Activated CD8-positive, alpha-beta T cell treated with anti-CD3 and anti-CD28 coated beads for 36 hours (primary cell): ENCODE measurements around the gene ABCC9. TPM values are rescaled to one million over a fixed set of nuclear protein-coding genes. Genes with fewer than 3 reads are reported as not detected.

Experiments
- ATAC-seq: fragments of 200-7000 bp; cut with Tn5 transposase; one replicate; pipeline ENCODE4 v1.10.0; 2021; ENCODE audit warnings: mild to moderate bottlenecking, moderate library complexity
- CTCF ChIA-PET: fragments of 350-600 bp; sonication (Branson Sonifier 250); formaldehyde crosslinking; loops from one replicate; lab custom pipeline; 2021; ENCODE audit warnings: antibody characterized with exemption; lab: Charles Lee
- POLR2A ChIA-PET: fragments of 350-600 bp; sonication (Branson Sonifier 250); formaldehyde crosslinking; loops from one replicate; lab custom pipeline; 2021; ENCODE audit warnings: antibody characterized with exemption; lab: Charles Lee
- DNase-seq: peaks from one replicate; pipeline ENCODE4 v3.0.0-alpha.2; 2020
- H3K27ac Mint-ChIP-seq: one replicate; pipeline ENCODE4 v1.8.0; 2021; ENCODE audit warnings: mild to moderate bottlenecking, mixed read lengths
- H3K27me3 Mint-ChIP-seq: one replicate; pipeline ENCODE4 v1.8.0; 2021; ENCODE audit warnings: mixed read lengths
- H3K36me3 Mint-ChIP-seq: one replicate; pipeline ENCODE4 v1.8.0; 2021; ENCODE audit warnings: low read depth, mixed read lengths
- H3K4me1 Mint-ChIP-seq: one replicate; pipeline ENCODE4 v1.8.0; 2021; ENCODE audit warnings: low read depth, mixed read lengths
- H3K4me3 Mint-ChIP-seq: one replicate; pipeline ENCODE4 v1.8.0; 2021; ENCODE audit warnings: mild to moderate bottlenecking, moderate library complexity, mixed read lengths
- H3K9me3 Mint-ChIP-seq: one replicate; pipeline ENCODE4 v1.8.0; 2021; ENCODE audit warnings: mixed read lengths
- CTCF ChIP-seq: fragments of 200-600 bp; IDR thresholded peaks from one replicate; pipeline ENCODE4 v1.8.0; 2022; ENCODE audit warnings: antibody characterized with exemption, mild to moderate bottlenecking
- intact Hi-C: fragments of 100-400 bp; cut with micrococcal nuclease; formaldehyde crosslinking; loops from one replicate; pipeline ENCODE4 v1.10.0; 2022
- total RNA-seq, 2 experiments: library from RNA; stranded (reverse); gene quantifications; one replicate each; pipeline ENCODE4 v1.2.3, GENCODE V29; 2021

ABCC9 gene
- total RNA-seq, 2 experiments from 2014 or later = not detected

GRCh38 chr12:21973221-21973620 is 32.0 kb upstream of the ABCC9 start:
- H3K9me3 Mint-ChIP-seq = no peaks in the 10 kb centered on the region
- CTCF ChIA-PET = interaction anchor here (0.7 to 1.7 kb wide), 3 partner anchors 16 to 275 kb away, joined by 3 to 5 read pairs (median 4); no protein-coding TSS in a partner anchor
- no peak overlapping the region for H3K4me3 Mint-ChIP-seq
- intact Hi-C loops = no loop called here
- H3K27ac Mint-ChIP-seq = no peak overlapping the region
- H3K4me1 Mint-ChIP-seq = no peaks in the 10 kb centered on the region
- peaks cover 2% of the 10 kb centered on the region for H3K27me3 Mint-ChIP-seq
- H3K36me3 Mint-ChIP-seq = no peaks in the 10 kb centered on the region
- ATAC-seq (no peak), DNase-seq (no peak)
- POLR2A ChIA-PET = interaction anchor here (0.9 kb wide), 1 partner anchor 10 kb away, joined by 3 read pairs; no protein-coding TSS in a partner anchor
- TF ChIP-seq CTCF = no peak

- DNase-seq = no peak
- H3K4me3 Mint-ChIP-seq = no peak overlapping the region
- peaks cover 2% of the 10 kb centered on the region for H3K27me3 Mint-ChIP-seq
- no peak overlapping the region for H3K27ac Mint-ChIP-seq
- no peaks in the 10 kb centered on the region for H3K9me3 Mint-ChIP-seq
- ChIA-PET CTCF (no interaction called here), POLR2A (no interaction called here)
- no peak for ATAC-seq
- intact Hi-C loops = no loop called here
- H3K4me1 Mint-ChIP-seq = no peaks in the 10 kb centered on the region
- no peak for TF ChIP-seq CTCF
- H3K36me3 Mint-ChIP-seq = no peaks in the 10 kb centered on the region
Measured at GRCh38 chr12:21972055-21972454, 30.8 kb upstream of the ABCC9 start.

- CTCF ChIA-PET = no interaction called here
- Mint-ChIP-seq H3K27ac (no peak overlapping the region), H3K36me3 (no peaks in the 10 kb centered on the region), H3K27me3 (peaks cover 2% of the 10 kb centered on the region), H3K9me3 (no peaks in the 10 kb centered on the region), H3K4me3 (no peak overlapping the region), H3K4me1 (no peaks in the 10 kb centered on the region)
- ATAC-seq = no peak
- no peak for TF ChIP-seq CTCF
- intact Hi-C loops = no loop called here
- POLR2A ChIA-PET = no interaction called here
- DNase-seq = no peak
Measured at GRCh38 chr12:21971344-21971743, 30.1 kb upstream of the ABCC9 start.

DNA sequence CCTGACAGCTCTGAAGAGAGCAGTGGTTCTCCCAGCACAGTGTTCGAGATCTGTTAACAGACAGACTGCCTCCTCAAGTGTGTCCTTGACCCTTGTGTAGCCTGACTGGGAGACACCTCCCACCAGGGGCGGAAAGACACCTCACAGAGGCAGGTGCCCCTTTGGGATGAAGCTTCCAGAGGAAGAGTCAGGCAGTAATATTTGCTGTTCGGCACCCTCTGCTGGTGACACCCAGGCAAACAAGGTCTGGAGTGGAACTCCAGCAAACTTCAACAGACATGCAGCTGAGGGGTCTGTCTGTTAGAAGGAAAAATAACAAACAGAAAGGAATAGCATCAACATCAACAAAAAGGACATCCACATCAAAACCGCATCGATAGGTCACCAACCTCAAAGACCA is 21.6 kb upstream of the ABCC9 start:
- TF ChIP-seq CTCF = no peak
- POLR2A ChIA-PET = interaction anchor here (1.3 kb wide), 1 partner anchor 11 kb away, joined by 3 read pairs; no protein-coding TSS in a partner anchor
- H3K27ac Mint-ChIP-seq = no peak overlapping the region
- H3K4me1 Mint-ChIP-seq = no peaks in the 10 kb centered on the region
- CTCF ChIA-PET = no interaction called here
- peaks cover 4% of the 10 kb centered on the region for H3K9me3 Mint-ChIP-seq
- H3K36me3 Mint-ChIP-seq = no peaks in the 10 kb centered on the region
- H3K4me3 Mint-ChIP-seq = no peak overlapping the region
- intact Hi-C loops = no loop called here
- peaks cover 8% of the 10 kb centered on the region for H3K27me3 Mint-ChIP-seq
- no peak for DNase-seq
- ATAC-seq = no peak

- DNase-seq = no peak
- ChIA-PET POLR2A (interaction anchor here (1.3 kb wide), 1 partner anchor 12 kb away, joined by 3 read pairs; no protein-coding TSS in a partner anchor), CTCF (no interaction called here)
- no peak for TF ChIP-seq CTCF
- Mint-ChIP-seq H3K27me3 (peaks cover 8% of the 10 kb centered on the region), H3K9me3 (peaks cover 4% of the 10 kb centered on the region), H3K36me3 (no peaks in the 10 kb centered on the region), H3K27ac (no peak overlapping the region), H3K4me3 (no peak overlapping the region), H3K4me1 (no peaks in the 10 kb centered on the region)
- intact Hi-C loops = no loop called here
- ATAC-seq = no peak
Measured at GRCh38 chr12:21962236-21962635, 21.0 kb upstream of the ABCC9 start.
